Cardiac fibroblast (primary cell): ENCODE measurements around the gene TUBB4B.

Experiments used
- DNase-seq, 2 donors: peaks; one replicate each; pipeline versions ENCODE4 v3.0.0 to v3.0.0-alpha.2; 2010; ENCODE audit warnings: low read depth in 2 of 2
- H3K4me3 ChIP-seq, 2 donors: replicated peaks in 1 of 2; 1 replicate in 1 of 2; 2 replicates in 1 of 2; pipeline ENCODE4 v1.5.1; 2011; ENCODE audit warnings: low read depth in 2 of 2, low read length in 2 of 2, mild to moderate bottlenecking in 2 of 2, moderate library complexity in 1 of 2
- TF ChIP-seq, protein P1 (sequence below): IDR thresholded peaks from one replicate; pipeline ENCODE4 v1.5.1; 2011; ENCODE audit warnings: low read depth, mild to moderate bottlenecking, low read length, inconsistent platforms

Gene TUBB4B

DNA sequence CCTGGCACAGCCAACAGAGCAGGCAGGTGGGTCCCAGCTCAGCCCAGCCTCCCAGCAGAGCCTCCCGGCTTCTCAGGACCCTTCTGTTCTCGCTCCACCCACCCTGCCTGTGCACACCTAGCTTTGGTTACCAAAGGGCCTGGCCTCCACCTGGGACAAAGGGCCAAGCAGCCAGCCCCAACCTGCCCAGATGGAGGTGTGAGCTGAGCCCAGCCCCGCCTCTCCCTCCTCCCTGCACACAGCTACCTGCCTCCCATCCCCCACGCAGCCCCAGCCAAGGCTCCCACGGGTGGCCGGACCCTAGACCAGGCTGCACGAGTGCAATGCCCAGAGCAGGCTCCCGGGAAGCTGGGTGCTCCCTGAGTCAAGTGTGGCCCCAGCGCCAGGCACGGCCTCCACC, 46.2 kb upstream of the TUBB4B start:
- no peak for DNase-seq
- no peak overlapping the region for H3K4me3 ChIP-seq
- TF ChIP-seq, protein P1, sequence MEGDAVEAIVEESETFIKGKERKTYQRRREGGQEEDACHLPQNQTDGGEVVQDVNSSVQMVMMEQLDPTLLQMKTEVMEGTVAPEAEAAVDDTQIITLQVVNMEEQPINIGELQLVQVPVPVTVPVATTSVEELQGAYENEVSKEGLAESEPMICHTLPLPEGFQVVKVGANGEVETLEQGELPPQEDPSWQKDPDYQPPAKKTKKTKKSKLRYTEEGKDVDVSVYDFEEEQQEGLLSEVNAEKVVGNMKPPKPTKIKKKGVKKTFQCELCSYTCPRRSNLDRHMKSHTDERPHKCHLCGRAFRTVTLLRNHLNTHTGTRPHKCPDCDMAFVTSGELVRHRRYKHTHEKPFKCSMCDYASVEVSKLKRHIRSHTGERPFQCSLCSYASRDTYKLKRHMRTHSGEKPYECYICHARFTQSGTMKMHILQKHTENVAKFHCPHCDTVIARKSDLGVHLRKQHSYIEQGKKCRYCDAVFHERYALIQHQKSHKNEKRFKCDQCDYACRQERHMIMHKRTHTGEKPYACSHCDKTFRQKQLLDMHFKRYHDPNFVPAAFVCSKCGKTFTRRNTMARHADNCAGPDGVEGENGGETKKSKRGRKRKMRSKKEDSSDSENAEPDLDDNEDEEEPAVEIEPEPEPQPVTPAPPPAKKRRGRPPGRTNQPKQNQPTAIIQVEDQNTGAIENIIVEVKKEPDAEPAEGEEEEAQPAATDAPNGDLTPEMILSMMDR: no peak

DNA sequence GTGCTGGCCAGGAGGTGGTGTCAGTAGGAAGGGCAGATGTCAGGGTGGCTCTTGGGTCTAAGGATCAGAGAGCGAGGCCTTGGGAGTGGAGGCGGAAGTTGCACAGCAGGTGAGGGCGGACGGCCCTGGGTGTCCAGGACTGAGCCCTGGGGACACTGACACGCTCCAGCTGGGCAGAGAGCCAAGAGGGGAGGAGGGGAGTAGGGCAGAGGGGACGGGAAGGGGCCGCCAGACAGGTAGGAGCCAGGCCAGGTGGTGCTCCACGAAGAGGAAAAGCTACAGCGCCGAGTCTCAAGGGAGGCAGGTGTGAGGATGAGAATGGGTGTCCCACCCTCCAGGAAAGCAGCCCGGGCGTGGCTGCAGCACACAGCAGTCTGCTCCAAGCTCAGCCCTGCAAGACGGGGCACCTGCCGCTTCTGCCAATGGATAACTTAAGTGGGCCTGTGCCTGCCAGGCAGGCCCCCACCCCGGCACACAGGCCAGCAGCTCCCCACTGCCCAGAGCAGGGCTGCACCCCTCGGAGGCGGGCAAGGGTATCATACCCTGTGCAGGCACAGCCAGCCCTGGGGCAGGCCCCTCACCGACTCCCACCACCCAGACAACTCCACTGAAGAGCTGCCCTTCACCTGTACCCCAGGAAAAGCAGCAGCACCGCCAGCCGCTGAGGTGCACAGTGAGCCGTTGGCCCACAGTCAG, 45.4 kb upstream of the TUBB4B start:
- H3K4me3 ChIP-seq: no peak overlapping the region
- TF ChIP-seq, protein P1: no peak
- no peak for DNase-seq

DNA sequence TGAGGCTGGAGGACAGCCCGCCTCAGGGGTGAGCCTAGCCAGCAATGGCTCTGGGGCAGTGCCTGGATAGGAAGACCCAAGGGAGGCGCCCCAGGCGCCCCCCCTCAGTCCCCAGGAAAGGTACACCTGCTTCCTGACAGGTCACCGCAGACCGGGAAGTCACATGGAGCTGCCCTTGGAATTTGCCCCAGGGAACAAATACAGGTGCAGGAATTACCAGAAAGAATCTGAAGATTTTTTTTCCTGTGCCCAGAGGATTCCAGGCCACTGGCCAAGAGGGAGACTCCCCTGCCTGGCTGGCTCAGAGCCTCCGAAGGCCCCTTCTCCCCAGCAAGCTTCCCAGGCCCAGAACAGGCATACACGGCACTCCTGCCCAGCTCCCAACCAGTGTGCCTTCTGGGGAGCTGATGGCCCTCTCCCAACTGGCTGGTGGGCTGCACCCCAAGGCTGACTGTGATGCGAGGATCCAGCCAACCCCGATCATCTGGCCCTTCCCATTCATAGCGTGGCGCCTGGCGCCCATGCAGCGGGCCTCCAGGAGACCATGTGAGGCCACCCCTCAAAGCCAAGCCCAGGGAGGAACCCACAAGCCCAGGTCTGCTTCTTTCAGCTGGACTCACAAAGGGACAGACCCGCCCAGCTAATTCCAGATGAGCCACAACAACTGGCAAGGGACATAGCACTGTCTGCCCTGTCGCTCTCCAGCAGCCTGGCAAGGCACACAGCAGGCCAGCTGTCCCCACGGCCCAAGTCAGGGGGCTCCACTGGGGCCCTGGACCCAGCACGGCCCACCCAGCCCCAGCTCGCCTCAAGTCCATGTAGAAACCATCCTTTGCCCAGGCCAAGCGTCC, 42.8 kb upstream of the TUBB4B start:
- TF ChIP-seq, protein P1: no peak
- H3K4me3 ChIP-seq: no peak overlapping the region
- DNase-seq: no peak

DNA sequence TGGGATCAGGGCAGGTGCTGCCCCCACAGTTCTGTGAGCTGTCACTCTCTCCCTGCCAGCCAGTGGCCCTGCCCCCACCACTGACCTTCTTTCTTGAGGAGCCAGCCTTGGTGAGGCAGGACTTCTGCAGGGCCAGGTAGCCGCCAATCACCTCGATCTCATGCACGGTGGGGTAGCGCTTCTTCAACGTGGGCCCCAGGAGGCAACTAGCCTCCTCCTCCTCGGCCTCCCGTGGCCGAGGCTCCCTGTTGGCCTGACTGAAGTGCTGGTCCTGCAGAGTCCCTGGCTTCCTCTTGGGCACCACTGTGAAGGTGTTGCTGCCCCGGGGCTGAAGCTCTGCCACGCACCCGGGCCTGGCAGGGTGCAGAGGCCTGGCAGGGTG, 42.2 kb upstream of the TUBB4B start:
- TF ChIP-seq, protein P1: no peak
- no peak for DNase-seq
- peak overlapping the region; percentile 44 to 49 for H3K4me3 ChIP-seq

DNA sequence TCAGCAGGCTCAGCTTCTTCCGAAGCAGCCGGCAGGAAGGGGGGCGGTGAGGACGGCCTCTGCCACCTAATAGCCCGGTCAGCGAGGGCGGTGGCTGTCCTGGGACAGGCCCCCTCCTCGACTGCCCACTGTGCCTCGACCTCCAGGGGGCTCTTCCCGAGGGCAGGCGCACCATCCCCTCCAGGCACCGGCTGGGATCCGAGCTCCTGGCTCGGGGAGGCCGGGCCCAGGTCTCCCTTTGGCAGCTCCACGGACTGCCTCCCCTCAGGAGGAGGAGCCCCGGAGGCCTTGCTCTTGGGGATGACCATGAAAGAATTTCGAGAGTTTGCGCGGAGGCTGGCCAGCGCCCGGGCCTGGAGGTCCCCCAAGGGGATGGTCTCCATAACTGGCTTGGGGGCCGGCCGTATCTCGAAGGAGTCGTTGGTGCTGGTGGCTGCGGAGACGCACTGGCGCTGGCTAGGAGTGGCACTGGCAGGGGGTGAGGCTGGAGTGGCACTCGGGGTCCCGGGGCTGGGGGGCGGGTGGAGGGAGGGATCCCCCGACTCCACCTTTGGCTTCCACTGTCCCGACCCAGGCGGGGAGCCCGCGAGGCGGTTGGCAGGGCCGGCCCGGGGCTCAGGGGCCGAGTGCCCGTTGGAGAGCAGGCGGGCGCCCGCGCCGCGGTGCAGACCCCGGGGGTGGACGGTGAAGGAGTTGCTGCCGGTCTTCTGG, 41.5 kb upstream of the TUBB4B start:
- DNase-seq: peak in 1 of 2 donors; percentile 48
- TF ChIP-seq, protein P1: peak; percentile 9
- peak overlapping the region; percentile 44 to 49 for H3K4me3 ChIP-seq

DNA sequence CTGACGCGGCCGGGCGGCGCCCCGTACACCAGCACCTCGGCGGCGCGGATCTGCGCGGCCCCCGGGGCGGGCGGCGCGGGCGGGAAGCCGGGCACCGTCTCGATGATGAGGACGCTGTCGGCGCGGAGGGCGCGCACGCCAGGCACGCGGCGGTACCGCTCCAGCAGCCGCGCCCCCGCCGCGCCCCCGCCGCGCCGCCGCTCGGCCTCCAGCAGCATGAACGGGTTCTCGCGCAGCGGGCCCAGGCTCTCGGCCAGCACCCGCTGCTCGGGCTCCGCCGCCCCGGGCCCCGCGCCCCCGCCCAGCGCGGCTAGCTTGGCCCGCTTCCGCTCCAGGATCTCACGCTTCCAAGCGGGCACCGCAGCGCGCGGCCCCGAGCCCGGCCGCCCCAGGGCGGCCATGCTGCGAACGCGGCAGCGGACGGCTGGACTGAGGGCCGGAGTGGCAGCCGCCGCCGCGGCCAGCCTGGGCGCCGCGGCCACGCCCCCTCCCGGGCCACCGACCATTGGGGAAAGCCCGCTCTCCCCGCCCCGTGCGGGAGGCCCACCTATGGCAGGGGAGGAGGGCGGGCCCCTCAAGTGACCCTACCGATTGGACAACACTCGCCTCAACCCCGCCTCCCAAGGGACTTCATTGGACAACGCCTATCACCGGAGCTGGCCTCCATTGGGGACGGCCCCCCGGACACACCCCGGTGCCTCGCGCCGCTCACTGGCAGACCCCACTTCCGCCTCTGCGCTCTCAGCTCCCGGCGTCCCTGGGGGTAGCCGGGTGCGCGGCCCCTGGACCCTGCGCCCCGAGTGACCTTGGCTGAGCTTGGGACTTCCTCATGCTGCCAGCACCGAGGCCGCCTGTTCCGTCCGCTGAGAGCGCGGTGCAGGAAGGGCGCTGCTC, 40.5 kb upstream of the TUBB4B start, which contains the start of gene TPRN:
Gene TPRN (minus strand): TSS at position 431 of the 894 bp plus-strand sequence. CDS start 30 bp downstream, at position 401.
- TF ChIP-seq, protein P1: no peak
- H3K4me3 ChIP-seq: peak within 1 kb of the TSS; percentile 53 to 76
- peak; percentile 99 for DNase-seq
